Activated T-cell treated with anti-CD3 and anti-CD28 coated beads, Interleukin-2, amount 50 U/mL, for 1 hour (primary cell): ENCODE measurements around the gene ANTKMT.

Source experiments
- DNase-seq: peaks from one replicate; pipeline ENCODE4 v3.0.0-alpha.2; 2020

The ANTKMT gene

DNA sequence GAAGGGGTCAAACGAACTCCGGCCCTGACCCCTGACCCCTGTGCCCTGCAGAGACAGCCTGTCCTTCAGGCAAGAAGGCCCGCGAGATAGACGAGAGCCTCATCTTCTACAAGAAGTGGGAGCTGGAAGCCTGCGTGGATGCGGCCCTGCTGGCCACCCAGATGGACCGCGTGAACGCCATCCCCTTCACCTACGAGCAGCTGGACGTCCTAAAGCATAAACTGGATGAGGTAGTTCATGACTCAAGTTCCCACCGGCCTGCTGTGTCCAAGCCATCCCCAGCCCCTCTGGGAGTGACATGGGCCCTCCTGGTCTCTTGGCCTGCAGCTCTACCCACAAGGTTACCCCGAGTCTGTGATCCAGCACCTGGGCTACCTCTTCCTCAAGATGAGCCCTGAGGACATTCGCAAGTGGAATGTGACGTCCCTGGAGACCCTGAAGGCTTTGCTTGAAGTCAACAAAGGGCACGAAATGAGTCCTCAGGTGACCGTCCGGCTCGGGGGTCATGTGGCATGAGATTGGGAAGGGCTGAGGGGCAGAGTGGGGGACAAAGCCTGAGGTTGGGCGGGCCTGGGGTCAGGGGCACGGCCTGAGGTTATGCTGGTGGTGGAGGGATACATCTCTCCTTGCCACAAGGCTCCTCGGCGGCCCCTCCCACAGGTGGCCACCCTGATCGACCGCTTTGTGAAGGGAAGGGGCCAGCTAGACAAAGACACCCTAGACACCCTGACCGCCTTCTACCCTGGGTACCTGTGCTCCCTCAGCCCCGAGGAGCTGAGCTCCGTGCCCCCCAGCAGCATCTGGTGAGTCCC is 45.3 kb downstream of the ANTKMT start:
- DNase-seq: no peak

GRCh38 chr16:766820-767640 is 46.1 kb downstream of the ANTKMT start:
- DNase-seq: no peak

- DNase-seq: no peak
Observed at GRCh38 chr16:767743-768235, 46.8 kb downstream of the ANTKMT start.

- DNase-seq: no peak
Observed at GRCh38 chr16:768428-768827, 47.5 kb downstream of the ANTKMT start.

DNA sequence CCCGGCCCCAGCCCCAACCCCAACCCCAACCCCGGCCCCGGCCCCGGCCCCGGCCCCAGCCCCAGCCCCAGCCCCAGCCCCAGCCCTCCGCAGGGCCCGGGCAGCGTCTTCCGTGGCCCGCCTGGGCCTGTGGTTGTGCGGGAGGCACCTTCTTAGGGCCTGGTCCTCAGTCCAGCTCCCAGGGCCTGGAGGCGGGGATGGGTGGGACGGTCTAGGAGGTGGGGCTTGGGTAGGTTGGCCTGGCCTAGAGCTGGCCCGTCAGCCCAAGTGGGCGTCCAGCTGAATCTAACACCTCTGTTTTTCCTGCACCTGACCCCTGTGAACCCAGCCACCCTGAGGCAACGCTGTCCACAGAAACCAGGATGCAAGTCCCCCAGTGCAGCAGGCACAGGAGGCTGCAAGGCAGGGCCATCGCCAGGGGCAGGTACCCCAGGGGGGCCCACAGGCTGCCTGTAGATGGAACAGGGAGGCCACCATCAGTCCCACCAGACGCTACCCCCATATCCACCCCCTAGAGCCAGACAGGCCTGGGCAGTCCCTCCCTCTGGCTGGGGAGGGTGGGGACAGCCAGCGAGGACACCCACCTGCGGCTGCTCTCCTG is 48.3 kb downstream of the ANTKMT start:
- DNase-seq: no peak

- no peak for DNase-seq
Observed at GRCh38 chr16:769934-770333, 49.0 kb downstream of the ANTKMT start.

GRCh38 chr16:770411-770810 is 49.5 kb downstream of the ANTKMT start:
- DNase-seq: no peak
